Cardiac muscle cell (in vitro differentiated cells and primary cell): ENCODE measurements around the gene COX6B2. TPM values are rescaled to one million over a fixed set of nuclear protein-coding genes. Genes with fewer than 3 reads are reported as not detected.

Experiments used
- DNase-seq, 2 donors: peaks; one replicate each; pipeline versions ENCODE4 v3.0.0 to v3.0.0-alpha.2; 2010 to 2017; ENCODE audit warnings: low read depth in 1 of 2, low spot score in 1 of 2
- H3K27ac ChIP-seq: fragments of 200-600 bp; sonication (generic); 2 replicates; pipeline ENCODE4 v1.5.1; 2016
- H3K27me3 ChIP-seq: fragments of 200-600 bp; sonication (generic); 2 replicates; pipeline ENCODE4 v1.6.0; 2016; ENCODE audit warnings: control low read depth
- H3K36me3 ChIP-seq: fragments of 200-600 bp; sonication (generic); 2 replicates; pipeline ENCODE4 v1.5.1; 2016; ENCODE audit warnings: control low read depth
- H3K4me1 ChIP-seq: fragments of 200-600 bp; sonication (generic); 2 replicates; pipeline ENCODE4 v1.8.1; 2017; ENCODE audit warnings: low read depth, mild to moderate bottlenecking, mixed run types
- H3K4me3 ChIP-seq: fragments of 200-600 bp; sonication (generic); 2 replicates; pipeline ENCODE4 v1.5.1; 2016; ENCODE audit warnings: mild to moderate bottlenecking
- H3K9me3 ChIP-seq: fragments of 200-600 bp; sonication (generic); 2 replicates; pipeline ENCODE4 v1.5.1; 2017; ENCODE audit warnings: low read depth, mild to moderate bottlenecking, control low read depth
- CTCF ChIP-seq: IDR thresholded peaks from 2 replicates; pipeline ENCODE4 v1.5.1; 2012; ENCODE audit warnings: low read depth, mild to moderate bottlenecking, low read length
- polyA plus RNA-seq: library from polyadenylated mRNA; unstranded; fragments of >200 nt; fragmentation: Nextera tagmentation; extraction: Ambion mirVana; gene quantifications from 2 replicates; pipeline ENCODE4 v1.2.1, GENCODE V29; 2016
- total RNA-seq: library from RNA; depleted of rRNA; stranded (reverse); fragments of >200 nt; gene quantifications from 2 replicates; pipeline ENCODE4 v1.2.3, GENCODE V29; 2016

The COX6B2 gene
- total and polyA plus RNA-seq, 2 experiments from 2014 or later: 0.06 TPM; not detected in 1

GRCh38 chr19:55372316-55373081 lies 18.0 kb upstream of the COX6B2 start:
- H3K27ac ChIP-seq: no peak overlapping the region
- no peaks in the 10 kb centered on the region for H3K9me3 ChIP-seq
- DNase-seq: peak in 1 of 2 donors; percentile 36
- peaks cover 4% of the 10 kb centered on the region for H3K4me1 ChIP-seq
- H3K36me3 ChIP-seq: no peaks in the 10 kb centered on the region
- TF ChIP-seq CTCF: no peak
- H3K4me3 ChIP-seq: no peak overlapping the region
- peaks cover 55% of the 10 kb centered on the region for H3K27me3 ChIP-seq

GRCh38 chr19:55370305-55370988 lies 15.9 kb upstream of the COX6B2 start, which contains the start of gene IL11:
IL11 (minus strand) TSS chr19:55370463; CDS start chr19:55370310, 153 bp downstream.
- Histone ChIP-seq H3K36me3 (no peaks in the 10 kb centered on the region), H3K4me3 (peak within 1 kb of the TSS; percentile 19), H3K9me3 (no peaks in the 10 kb centered on the region), H3K4me1 (peaks cover 4% of the 10 kb centered on the region), H3K27me3 (peaks cover 50% of the 10 kb centered on the region), H3K27ac (no peak within 1 kb of the TSS)
- TF ChIP-seq CTCF: no peak
- no peak for DNase-seq

- H3K4me3 ChIP-seq: peak overlapping the region; percentile 19
- H3K27ac ChIP-seq: no peak overlapping the region
- no peaks in the 10 kb centered on the region for H3K9me3 ChIP-seq
- no peak for TF ChIP-seq CTCF
- H3K4me1 ChIP-seq: peaks cover 4% of the 10 kb centered on the region
- H3K36me3 ChIP-seq: no peaks in the 10 kb centered on the region
- peak; percentile 48 to 53 for DNase-seq
- H3K27me3 ChIP-seq: peaks cover 50% of the 10 kb centered on the region
These were observed 15.3 kb upstream of the COX6B2 start for GRCh38 chr19:55369653-55370304.

- Histone ChIP-seq H3K27me3 (peaks cover 50% of the 10 kb centered on the region), H3K27ac (no peak overlapping the region), H3K4me1 (peaks cover 4% of the 10 kb centered on the region), H3K9me3 (no peaks in the 10 kb centered on the region), H3K4me3 (peak overlapping the region; percentile 11), H3K36me3 (no peaks in the 10 kb centered on the region)
- TF ChIP-seq CTCF: no peak
- DNase-seq: peak in 1 of 2 donors; percentile 65
These were observed 14.4 kb upstream of the COX6B2 start for GRCh38 chr19:55368701-55369563.

GRCh38 chr19:55368106-55368505 lies 13.6 kb upstream of the COX6B2 start:
- H3K27me3 ChIP-seq: peaks cover 50% of the 10 kb centered on the region
- H3K27ac ChIP-seq: no peak overlapping the region
- peaks cover 4% of the 10 kb centered on the region for H3K4me1 ChIP-seq
- no peaks in the 10 kb centered on the region for H3K36me3 ChIP-seq
- TF ChIP-seq CTCF: no peak
- no peak for DNase-seq
- no peak overlapping the region for H3K4me3 ChIP-seq
- no peaks in the 10 kb centered on the region for H3K9me3 ChIP-seq
